GM18519 (cell line): ENCODE data around the gene RBM45.
"Not testable (repeated sequence)": the region's sequence is repeated elsewhere in the genome, so short reads cannot be mapped to it uniquely, and the experiment has no call there.

Experiments
- ATAC-seq: cut with Tn5 transposase; IDR thresholded peaks from one replicate; pipeline ENCODE4 v1.9.1; 2021; ENCODE audit warnings: mild to moderate bottlenecking, moderate library complexity; ENCODE audit not compliant: unreplicated experiment, low FRiP score

RBM45 gene, protein sequence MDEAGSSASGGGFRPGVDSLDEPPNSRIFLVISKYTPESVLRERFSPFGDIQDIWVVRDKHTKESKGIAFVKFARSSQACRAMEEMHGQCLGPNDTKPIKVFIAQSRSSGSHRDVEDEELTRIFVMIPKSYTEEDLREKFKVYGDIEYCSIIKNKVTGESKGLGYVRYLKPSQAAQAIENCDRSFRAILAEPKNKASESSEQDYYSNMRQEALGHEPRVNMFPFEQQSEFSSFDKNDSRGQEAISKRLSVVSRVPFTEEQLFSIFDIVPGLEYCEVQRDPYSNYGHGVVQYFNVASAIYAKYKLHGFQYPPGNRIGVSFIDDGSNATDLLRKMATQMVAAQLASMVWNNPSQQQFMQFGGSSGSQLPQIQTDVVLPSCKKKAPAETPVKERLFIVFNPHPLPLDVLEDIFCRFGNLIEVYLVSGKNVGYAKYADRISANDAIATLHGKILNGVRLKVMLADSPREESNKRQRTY

GRCh38 chr2:178112202-178113152 lies at the start of gene RBM45:
Gene RBM45, plus strand, starts transcription at chr2:178112437. Its CDS starts 110 bp downstream, at chr2:178112547.
- peak; percentile 90 for ATAC-seq

- ATAC-seq: no peak
Measured at GRCh38 chr2:178066324-178066723, 45.9 kb upstream of the RBM45 start.

DNA sequence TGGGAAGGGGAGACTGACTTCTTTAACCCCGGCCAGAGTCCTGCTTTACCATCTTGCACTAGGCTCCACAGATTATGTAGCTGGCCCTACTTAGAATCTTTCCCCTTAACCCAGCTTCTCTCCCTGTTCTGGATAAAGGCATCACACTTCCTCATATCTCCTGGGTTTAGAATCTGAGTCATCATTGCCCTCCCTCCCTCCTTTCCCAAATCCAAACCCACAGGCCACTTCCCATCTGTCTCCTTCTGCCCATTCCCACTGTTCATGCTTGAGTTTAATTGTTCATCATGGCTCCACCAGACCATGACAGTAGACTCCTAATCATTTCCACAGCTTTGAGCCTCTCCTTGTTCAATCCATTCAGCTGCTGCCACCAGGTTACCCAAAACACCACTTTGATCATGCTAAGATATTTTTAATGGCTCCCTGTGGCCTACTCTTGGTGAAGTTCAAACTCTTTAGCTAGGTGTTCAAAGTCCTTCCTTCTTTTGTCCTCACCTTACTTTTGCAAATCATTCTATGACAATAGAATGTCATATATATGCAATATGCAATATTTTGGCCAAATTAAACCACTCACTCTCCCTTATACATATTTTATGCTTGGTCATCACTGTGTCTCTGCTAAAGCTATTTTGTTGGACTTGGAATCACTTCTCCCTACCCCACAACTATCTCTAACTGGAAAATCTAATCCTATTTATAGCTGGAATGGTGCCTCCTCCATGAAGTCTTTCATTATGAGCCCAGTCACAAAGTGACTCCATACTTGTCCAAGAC lies 45.2 kb upstream of the RBM45 start:
- ATAC-seq: no peak

- no peak for ATAC-seq
Measured at GRCh38 chr2:178068823-178069454, 43.3 kb upstream of the RBM45 start.

DNA sequence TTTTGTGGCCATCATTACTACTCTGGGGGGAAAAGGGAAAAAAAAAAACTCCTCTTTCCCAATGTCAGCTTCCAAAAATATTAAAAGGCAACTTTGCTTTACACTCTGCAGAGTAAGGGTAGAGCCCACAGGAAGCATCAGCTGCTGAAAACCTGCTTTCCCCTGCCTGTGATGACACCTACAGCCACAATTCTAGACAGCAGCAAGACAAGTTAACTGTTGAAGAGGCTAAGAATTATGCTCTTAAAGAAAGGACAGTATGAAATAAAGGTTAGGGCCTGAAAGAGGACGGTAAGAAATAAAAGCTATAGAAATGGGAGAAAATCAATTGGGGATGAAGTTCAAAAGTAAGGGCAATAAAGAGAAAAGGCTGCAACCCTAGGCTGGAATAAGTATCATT lies 42.7 kb upstream of the RBM45 start:
- no peak for ATAC-seq

- ATAC-seq: no peak
Measured at GRCh38 chr2:178070824-178071223, 41.4 kb upstream of the RBM45 start.

DNA sequence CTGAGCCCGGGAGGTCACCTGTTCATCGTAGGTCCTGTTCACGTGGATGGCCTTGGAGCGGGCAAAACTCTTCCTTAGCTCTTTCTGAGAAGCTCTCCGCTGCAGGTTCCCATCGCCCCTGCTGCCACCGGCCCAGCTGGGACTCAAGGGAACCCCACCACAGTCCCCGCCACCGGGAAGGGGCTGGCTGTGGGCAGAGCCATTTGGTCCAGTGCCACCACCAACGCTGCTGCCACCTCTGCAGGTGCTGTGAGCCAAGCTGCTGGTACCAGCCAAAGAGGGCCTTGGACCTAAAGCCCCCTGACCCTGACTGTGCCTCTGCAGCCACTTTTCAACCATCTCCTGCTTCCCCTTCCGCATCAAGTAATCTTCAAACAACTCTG lies 40.2 kb upstream of the RBM45 start:
- no peak for ATAC-seq

- no peak for ATAC-seq
Measured at GRCh38 chr2:178072383-178073301, 39.6 kb upstream of the RBM45 start, which contains the start of gene PDE11A. Gene PDE11A, minus strand, starts transcription at chr2:178072777. Its CDS starts 340 bp downstream, at chr2:178072437.

DNA sequence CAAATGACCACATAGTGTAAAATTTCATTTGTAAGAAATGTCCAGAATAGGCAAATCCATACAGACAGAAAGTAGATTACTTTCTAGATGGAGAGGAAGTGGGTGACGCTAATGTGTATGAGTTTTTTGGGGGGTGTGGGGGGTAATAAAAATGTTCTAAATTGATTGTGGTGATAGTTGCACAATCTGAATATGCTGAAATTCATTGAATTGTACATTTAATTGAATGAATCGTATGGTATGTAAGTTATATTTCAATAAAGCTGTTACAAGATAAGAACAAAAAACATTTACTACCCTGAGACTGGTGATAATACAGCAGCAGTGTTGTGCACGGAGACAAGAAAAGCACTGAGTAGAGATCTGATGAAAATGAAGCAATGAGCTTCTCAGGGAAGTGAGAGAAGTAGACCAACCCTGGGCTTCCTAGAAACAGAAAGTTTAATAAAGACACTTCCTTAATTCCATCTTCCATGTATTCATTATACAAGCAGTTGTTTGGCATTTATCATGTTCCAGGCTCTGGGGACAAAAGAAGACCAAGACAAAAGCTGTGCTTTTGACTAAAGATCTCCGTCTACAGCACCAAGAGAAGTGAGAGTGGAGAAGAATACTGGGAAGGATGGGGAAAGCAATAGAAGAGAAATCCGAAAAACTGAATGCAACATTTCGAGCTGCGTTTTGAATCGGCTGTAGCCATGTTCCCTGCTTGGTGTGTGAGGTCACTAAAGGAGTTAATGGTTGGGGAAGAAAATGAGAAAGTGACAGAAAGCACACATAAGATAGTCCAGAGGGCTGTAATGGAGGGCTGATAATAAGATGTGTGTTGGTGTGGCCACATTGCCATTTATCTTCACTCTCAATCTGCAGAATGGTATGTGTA lies 37.9 kb upstream of the RBM45 start:
- ATAC-seq: no peak

GRCh38 chr2:178075006-178075326 lies 37.3 kb upstream of the RBM45 start:
- no peak for ATAC-seq

DNA sequence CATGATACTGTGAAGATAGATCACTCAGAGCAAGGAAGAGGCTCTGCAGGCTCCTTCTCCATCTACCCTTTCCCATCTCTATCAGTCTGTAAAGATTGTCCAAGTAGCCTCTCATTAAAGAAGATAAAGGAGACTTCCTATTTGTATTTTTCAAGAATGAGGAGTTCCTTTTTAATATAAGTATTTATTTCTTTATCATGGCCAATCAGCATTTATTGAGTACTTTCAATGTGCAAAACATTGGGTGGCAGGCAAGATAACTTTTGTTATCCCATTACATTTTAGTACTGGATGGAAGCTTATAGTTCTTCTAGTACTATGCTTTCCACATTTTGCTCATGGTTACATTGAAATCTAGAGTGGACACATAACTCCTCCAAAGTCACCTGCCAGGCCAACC lies 36.1 kb upstream of the RBM45 start:
- ATAC-seq: no peak

DNA sequence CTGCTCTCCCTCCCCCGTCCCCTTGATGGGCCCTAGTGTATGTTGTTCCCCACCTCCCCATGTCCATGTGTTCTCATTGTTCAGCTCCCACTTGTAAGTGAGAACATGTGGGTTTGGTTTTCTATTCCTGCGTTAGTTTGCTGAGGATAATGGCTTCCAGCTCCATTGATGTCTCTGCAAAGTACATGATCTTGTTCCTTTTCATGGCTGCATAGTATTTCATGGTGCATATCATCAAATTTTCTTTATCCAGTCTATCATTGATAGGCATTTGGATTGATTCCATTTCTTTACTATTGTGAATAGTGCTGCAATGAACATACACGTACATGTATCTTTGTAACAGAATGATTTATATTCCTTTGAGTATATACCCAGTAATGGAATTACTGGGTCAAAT lies 33.0 kb upstream of the RBM45 start:
- ATAC-seq: not testable (repeated sequence)

DNA sequence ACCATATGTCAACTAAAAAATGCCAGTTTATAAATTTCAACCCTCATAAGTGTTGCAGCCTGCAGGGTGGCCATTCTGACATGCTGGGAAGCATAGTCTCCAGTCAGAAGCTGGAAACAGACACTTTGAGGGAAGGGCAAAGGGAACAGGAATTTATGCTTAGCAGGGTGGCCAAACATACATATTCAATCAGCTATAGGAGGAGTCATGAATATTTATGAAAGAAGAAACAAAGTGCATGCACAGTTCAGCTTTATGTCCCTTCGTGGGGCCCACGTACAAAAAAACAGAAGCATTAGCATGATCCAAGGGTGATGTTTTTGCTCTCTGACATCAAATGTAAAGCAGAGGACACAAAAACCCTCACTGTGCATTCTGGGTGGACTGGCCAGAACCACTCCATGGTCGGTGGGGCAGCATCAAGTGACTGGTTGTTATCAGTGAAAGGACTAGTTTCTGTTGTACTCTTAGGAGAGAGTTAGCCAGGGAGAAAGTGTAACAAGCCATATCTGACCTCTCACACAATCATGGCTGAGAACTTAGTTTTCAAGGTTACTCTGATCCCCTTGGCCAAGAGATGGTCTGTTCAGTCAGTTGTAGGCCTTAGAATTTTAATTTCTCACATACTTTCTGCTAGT lies 29.7 kb upstream of the RBM45 start:
- ATAC-seq: no peak

- ATAC-seq: no peak
Measured at GRCh38 chr2:178084273-178084672, 28.0 kb upstream of the RBM45 start.

DNA sequence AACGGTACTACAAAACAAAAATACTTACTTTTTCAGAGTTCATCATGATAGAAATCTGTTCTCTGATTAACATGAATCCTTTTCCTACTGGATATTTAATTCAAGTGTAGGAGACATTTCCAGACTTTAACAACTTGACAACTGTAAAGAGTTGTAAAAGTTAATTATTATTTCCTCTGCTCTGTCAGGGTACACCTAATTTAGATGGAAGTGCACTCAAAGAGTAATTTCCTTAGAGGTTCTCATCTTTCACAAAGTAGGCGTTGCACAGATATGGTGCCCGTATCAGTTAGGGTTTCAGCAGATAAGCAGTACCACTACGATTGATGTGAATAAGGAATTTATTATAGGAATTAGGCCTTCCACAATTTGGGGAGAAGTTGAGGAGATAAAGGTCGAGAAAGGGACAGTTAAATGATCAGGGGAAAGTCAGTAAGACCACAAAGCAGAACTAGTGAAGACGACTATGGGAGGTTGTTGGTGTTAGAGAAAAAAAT lies 23.4 kb upstream of the RBM45 start:
- no peak for ATAC-seq

DNA sequence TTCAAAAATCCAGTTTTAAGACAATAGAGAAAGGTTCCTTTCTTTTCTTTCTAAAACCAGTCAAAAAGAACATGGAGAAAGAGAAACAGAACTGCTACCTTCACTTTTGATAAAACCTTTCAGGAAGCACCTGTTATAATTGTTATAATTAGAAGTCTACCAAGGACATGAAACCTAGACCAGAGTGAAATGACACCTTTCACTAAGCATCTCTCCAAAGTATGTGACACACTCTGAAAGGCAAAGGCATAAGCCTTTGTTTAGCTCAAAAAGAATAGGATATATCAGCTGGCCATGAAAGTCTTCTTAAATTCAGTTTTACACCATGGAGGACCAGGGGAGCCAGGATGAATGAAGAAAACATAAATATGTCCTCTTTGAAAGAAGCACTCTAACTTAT lies 18.8 kb upstream of the RBM45 start:
- no peak for ATAC-seq

DNA sequence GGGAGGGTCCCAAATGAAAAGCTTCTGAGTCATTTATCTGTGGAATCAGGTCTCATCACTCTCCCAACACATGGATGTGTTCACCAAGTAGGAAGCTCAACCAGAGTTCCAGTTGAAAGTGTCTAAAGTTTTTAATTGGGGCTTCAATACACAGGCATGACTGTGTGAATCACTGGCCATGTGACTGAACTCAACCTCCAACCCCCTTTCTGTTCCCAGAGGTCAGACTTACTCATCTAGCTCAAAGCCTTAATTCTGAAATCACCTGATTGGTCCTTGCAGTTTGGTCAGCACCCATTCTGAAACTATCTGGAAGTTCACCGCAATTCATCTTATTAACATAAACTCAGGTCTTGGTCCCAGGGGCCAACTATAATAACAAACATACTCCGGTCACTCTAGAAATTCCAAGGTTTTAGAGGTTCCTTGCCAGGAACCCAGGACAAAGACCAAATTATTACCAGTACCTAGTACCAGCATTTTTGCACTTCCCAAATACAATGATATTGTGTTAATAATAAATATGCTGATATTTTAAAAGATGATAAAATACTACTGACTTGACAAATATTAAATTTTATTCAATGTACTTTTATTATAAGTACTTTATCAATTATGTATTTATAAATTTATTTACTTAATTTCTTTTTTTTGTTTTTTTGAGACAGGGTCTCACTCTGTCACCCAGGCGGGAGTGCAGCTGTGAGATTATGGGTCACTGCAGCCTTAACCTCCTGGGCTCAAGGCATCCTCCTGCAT lies 10.7 kb upstream of the RBM45 start:
- ATAC-seq: no peak
